HL-60 (cell line): ENCODE data around the gene LY6G5C.

Source experiments
- CTCF ChIP-seq: IDR thresholded peaks from one replicate; pipeline ENCODE4 v1.5.1; 2011; ENCODE audit warnings: low read length, control low read depth, inconsistent platforms; ENCODE audit not compliant: insufficient read depth
- REST ChIP-seq: IDR thresholded peaks from 2 replicates; pipeline ENCODE4 v1.6.1; 2012; ENCODE audit warnings: low read depth; ENCODE audit not compliant: insufficient replicate concordance

- no peak for TF ChIP-seq CTCF
- no peak for TF ChIP-seq REST
Measured at GRCh38 chr6:31634969-31635575, 45.8 kb downstream of the LY6G5C start.
